Ishikawa (cell line): Measurements from ENCODE around the gene TDG.

ENCODE experiments used
- EP300 ChIP-seq: IDR thresholded peaks from 2 replicates; pipeline ENCODE4 v1.6.1; 2012; ENCODE audit warnings: borderline replicate concordance
- FOXM1 ChIP-seq: IDR thresholded peaks from 2 replicates; pipeline ENCODE4 v1.6.1; 2012; ENCODE audit warnings: low read depth, borderline replicate concordance
- RAD21 ChIP-seq: IDR thresholded peaks from 2 replicates; pipeline ENCODE4 v1.6.1; 2012; ENCODE audit warnings: low read depth
- TF ChIP-seq, protein P1 (sequence below): IDR thresholded peaks from 2 replicates; pipeline ENCODE4 v1.6.1; 2012; ENCODE audit warnings: low read depth, mild to moderate bottlenecking

DNA sequence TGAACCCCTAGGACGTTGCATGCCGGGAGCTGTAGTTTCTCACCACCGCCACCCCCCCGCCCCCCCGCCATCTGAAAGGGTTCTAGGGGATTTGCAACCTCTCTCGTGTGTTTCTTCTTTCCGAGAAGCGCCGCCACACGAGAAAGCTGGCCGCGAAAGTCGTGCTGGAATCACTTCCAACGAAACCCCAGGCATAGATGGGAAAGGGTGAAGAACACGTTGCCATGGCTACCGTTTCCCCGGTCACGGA, 36.0 kb upstream of the TDG start:
- TF ChIP-seq, protein P1, sequence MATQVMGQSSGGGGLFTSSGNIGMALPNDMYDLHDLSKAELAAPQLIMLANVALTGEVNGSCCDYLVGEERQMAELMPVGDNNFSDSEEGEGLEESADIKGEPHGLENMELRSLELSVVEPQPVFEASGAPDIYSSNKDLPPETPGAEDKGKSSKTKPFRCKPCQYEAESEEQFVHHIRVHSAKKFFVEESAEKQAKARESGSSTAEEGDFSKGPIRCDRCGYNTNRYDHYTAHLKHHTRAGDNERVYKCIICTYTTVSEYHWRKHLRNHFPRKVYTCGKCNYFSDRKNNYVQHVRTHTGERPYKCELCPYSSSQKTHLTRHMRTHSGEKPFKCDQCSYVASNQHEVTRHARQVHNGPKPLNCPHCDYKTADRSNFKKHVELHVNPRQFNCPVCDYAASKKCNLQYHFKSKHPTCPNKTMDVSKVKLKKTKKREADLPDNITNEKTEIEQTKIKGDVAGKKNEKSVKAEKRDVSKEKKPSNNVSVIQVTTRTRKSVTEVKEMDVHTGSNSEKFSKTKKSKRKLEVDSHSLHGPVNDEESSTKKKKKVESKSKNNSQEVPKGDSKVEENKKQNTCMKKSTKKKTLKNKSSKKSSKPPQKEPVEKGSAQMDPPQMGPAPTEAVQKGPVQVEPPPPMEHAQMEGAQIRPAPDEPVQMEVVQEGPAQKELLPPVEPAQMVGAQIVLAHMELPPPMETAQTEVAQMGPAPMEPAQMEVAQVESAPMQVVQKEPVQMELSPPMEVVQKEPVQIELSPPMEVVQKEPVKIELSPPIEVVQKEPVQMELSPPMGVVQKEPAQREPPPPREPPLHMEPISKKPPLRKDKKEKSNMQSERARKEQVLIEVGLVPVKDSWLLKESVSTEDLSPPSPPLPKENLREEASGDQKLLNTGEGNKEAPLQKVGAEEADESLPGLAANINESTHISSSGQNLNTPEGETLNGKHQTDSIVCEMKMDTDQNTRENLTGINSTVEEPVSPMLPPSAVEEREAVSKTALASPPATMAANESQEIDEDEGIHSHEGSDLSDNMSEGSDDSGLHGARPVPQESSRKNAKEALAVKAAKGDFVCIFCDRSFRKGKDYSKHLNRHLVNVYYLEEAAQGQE = no peak
- TF ChIP-seq FOXM1 (no peak), RAD21 (no peak), EP300 (no peak)
